H1 (cell line): Measurements from ENCODE around the gene CD180. TPM values are rescaled to one million over a fixed set of nuclear protein-coding genes. Genes with fewer than 3 reads are reported as not detected.

Source experiments
- CTCF ChIA-PET: fragments of 300-600 bp; sonication (Branson Sonifier 250); formaldehyde crosslinking; loops from one replicate; lab custom pipeline; 2021; ENCODE audit not compliant: partially characterized antibody; lab: Charles Lee
- POLR2A ChIA-PET: fragments of 300-600 bp; sonication (Branson Sonifier 250); formaldehyde crosslinking; loops from one replicate; lab custom pipeline; 2021; ENCODE audit warnings: inconsistent platforms; ENCODE audit not compliant: partially characterized antibody; lab: Charles Lee
- DNase-seq, 2 experiments: peaks; one replicate each; pipeline versions ENCODE4 v3.0.0 to v3.0.0-alpha.2; 2010 to 2022; ENCODE audit warnings: low spot score in 2 of 2, low read depth in 1 of 2, mixed read lengths in 1 of 2
- FAIRE-seq: peaks from 2 replicates; lab custom pipeline; 2011; peaks lifted over from hg19 to GRCh38; lab: Jason Lieb, UNC
- H2AFZ ChIP-seq: 2 replicates; pipeline ENCODE4 v1.8.1; 2012; ENCODE audit warnings: low read length, inconsistent platforms
- H2AK5ac ChIP-seq: 2 replicates; pipeline ENCODE4 v1.6.1; 2013; ENCODE audit warnings: low read depth, low read length
- H2BK120ac ChIP-seq: replicated peaks from 2 replicates; pipeline ENCODE3; 2013; ENCODE audit warnings: low read depth, low read length, inconsistent platforms
- H2BK12ac ChIP-seq: 2 replicates; pipeline ENCODE4 v1.6.1; 2013; ENCODE audit warnings: low read depth, low read length
- H2BK15ac ChIP-seq: 2 replicates; pipeline ENCODE4 v1.6.1; 2013; ENCODE audit warnings: low read length
- H2BK20ac ChIP-seq: 2 replicates; pipeline ENCODE4 v1.6.1; 2013; ENCODE audit warnings: low read length
- H2BK5ac ChIP-seq: 2 replicates; pipeline ENCODE4 v1.6.1; 2013; ENCODE audit warnings: low read depth, low read length
- H3K14ac ChIP-seq: 2 replicates; pipeline ENCODE4 v1.6.1; 2013; ENCODE audit warnings: inconsistent platforms; ENCODE audit not compliant: insufficient read length
- H3K18ac ChIP-seq: 2 replicates; pipeline ENCODE4 v1.6.1; 2013; ENCODE audit warnings: low read length; ENCODE audit errors: extremely low read depth
- H3K23ac ChIP-seq: 2 replicates; pipeline ENCODE4 v1.6.1; 2013; ENCODE audit warnings: inconsistent platforms; ENCODE audit not compliant: insufficient read length
- H3K23me2 ChIP-seq: 2 replicates; pipeline ENCODE4 v1.6.1; 2013; ENCODE audit warnings: low read depth, low read length
- H3K27ac ChIP-seq: 2 replicates; pipeline ENCODE4 v1.6.1; 2011; ENCODE audit warnings: low read depth, low read length, inconsistent platforms
- H3K27me3 ChIP-seq, 4 experiments: replicated peaks in 1 of 4; 1 replicate in 1 of 4; 2 replicates in 3 of 4; pipeline versions ENCODE4 v1.6.1 to v1.8.1; 2011 to 2013; ENCODE audit warnings: low read length in 3 of 4, mild to moderate bottlenecking in 3 of 4, inconsistent platforms in 2 of 4, mixed read lengths in 2 of 4, moderate library complexity in 1 of 4; ENCODE audit not compliant: control insufficient read depth in 3 of 4, insufficient read depth in 3 of 4; ENCODE audit errors: extremely low read depth in 1 of 4
- H3K36me3 ChIP-seq, 4 experiments: 2 replicates each; pipeline versions ENCODE4 v1.6.1 to v1.8.1; 2011 to 2013; ENCODE audit warnings: mild to moderate bottlenecking in 4 of 4, low read length in 3 of 4, moderate library complexity in 2 of 4, control low read depth in 1 of 4, inconsistent platforms in 1 of 4; ENCODE audit not compliant: insufficient read depth in 4 of 4, control insufficient read depth in 2 of 4
- H3K4ac ChIP-seq: replicated peaks from 2 replicates; pipeline ENCODE3; 2013; ENCODE audit warnings: low read length, low read depth, mixed read lengths, inconsistent platforms; ENCODE audit not compliant: insufficient read length
- H3K4me1 ChIP-seq, 4 experiments: replicated peaks in 1 of 4; 1 replicate in 1 of 4; 2 replicates in 3 of 4; pipeline versions ENCODE4 v1.6.1 to v1.8.1; 2011 to 2013; ENCODE audit warnings: low read length in 3 of 4, inconsistent platforms in 2 of 4, mixed read lengths in 1 of 4; ENCODE audit not compliant: insufficient read depth in 4 of 4, control insufficient read depth in 3 of 4
- H3K4me2 ChIP-seq, 2 experiments: 2 replicates each; pipeline versions ENCODE4 v1.6.1 to v1.8.1; 2011 to 2013; ENCODE audit warnings: low read depth in 2 of 2, low read length in 2 of 2, control low read depth in 1 of 2, inconsistent platforms in 1 of 2, mild to moderate bottlenecking in 1 of 2; ENCODE audit not compliant: insufficient read depth in 1 of 2
- H3K4me3 ChIP-seq, 4 experiments: fragments of 200-600, 300-600 bp in 1 of 4; sonication (generic), shearing (Covaris generic), sonication (Bioruptor Twin) in 1 of 4; 2 replicates each; pipeline versions ENCODE4 v1.5.1 to v1.8.1; 2011 to 2016; ENCODE audit warnings: low read length in 4 of 4, low read depth in 3 of 4, control low read depth in 2 of 4, inconsistent platforms in 2 of 4, mild to moderate bottlenecking in 2 of 4, mixed read lengths in 1 of 4, moderate library complexity in 1 of 4; ENCODE audit not compliant: insufficient read depth in 2 of 4; ENCODE audit errors: extremely low read depth in 1 of 4
- H3K56ac ChIP-seq: replicated peaks from 2 replicates; pipeline ENCODE3; 2013; ENCODE audit warnings: low read depth, mild to moderate bottlenecking, mixed read lengths, low read length, inconsistent platforms; ENCODE audit not compliant: insufficient read length
- H3K79me1 ChIP-seq: 2 replicates; pipeline ENCODE4 v1.6.1; 2013; ENCODE audit warnings: low read depth, low read length, control low read depth
- H3K79me2 ChIP-seq, 2 experiments: 2 replicates each; pipeline versions ENCODE4 v1.6.1 to v1.8.1; 2012 to 2013; ENCODE audit warnings: low read length in 2 of 2, mild to moderate bottlenecking in 2 of 2, inconsistent platforms in 1 of 2; ENCODE audit not compliant: insufficient read depth in 2 of 2, control insufficient read depth in 1 of 2
- H3K9ac ChIP-seq, 4 experiments: replicated peaks in 1 of 4; 1 replicate in 1 of 4; 2 replicates in 3 of 4; pipeline versions ENCODE4 v1.6.1 to v1.8.1; 2011 to 2013; ENCODE audit warnings: low read depth in 3 of 4, low read length in 3 of 4, control low read depth in 2 of 4, mild to moderate bottlenecking in 2 of 4, moderate library complexity in 2 of 4, inconsistent platforms in 1 of 4; ENCODE audit errors: extremely low read depth in 1 of 4
- H3K9me3 ChIP-seq, 2 experiments: 2 replicates each; pipeline versions ENCODE4 v1.6.1 to v1.8.1; 2012 to 2013; ENCODE audit warnings: mild to moderate bottlenecking in 2 of 2, moderate library complexity in 2 of 2, control low read depth in 1 of 2, inconsistent platforms in 1 of 2, low read depth in 1 of 2, low read length in 1 of 2, mixed read lengths in 1 of 2; ENCODE audit not compliant: insufficient read depth in 2 of 2
- H4K20me1 ChIP-seq, 2 experiments: replicated peaks in 1 of 2; 2 replicates each; pipeline versions ENCODE3 to v1.8.1; 2011 to 2013; ENCODE audit warnings: inconsistent platforms in 2 of 2, low read length in 2 of 2, mild to moderate bottlenecking in 1 of 2; ENCODE audit not compliant: insufficient read depth in 2 of 2, control insufficient read depth in 1 of 2
- H4K5ac ChIP-seq: 2 replicates; pipeline ENCODE4 v1.6.1; 2013; ENCODE audit warnings: low read length, low read depth, mixed read lengths, inconsistent platforms; ENCODE audit not compliant: insufficient read length
- H4K8ac ChIP-seq: 2 replicates; pipeline ENCODE4 v1.8.0; 2013; ENCODE audit warnings: mild to moderate bottlenecking, moderate library complexity, low read length, inconsistent platforms; ENCODE audit not compliant: insufficient read depth; ENCODE audit errors: extremely low read depth
- H4K91ac ChIP-seq: replicated peaks from 2 replicates; pipeline ENCODE3; 2013; ENCODE audit warnings: low read length, mixed read lengths, inconsistent platforms; ENCODE audit not compliant: insufficient read length
- CTBP2 ChIP-seq: IDR thresholded peaks from 2 replicates; pipeline ENCODE4 v1.7.0; 2011; ENCODE audit warnings: borderline replicate concordance, mild to moderate bottlenecking, moderate library complexity, mixed read lengths, low read length; ENCODE audit not compliant: insufficient read depth, insufficient read length
- E2F6 ChIP-seq: IDR thresholded peaks from 2 replicates; pipeline ENCODE4 v1.6.1; 2012; ENCODE audit warnings: inconsistent platforms
- EGR1 ChIP-seq: IDR thresholded peaks from 2 replicates; pipeline ENCODE4 v1.6.1; 2011; ENCODE audit warnings: low read depth, low read length, borderline replicate concordance
- HDAC2 ChIP-seq, 2 experiments: fragments of 300-600 bp in 1 of 2; sonication (generic) in 1 of 2; IDR thresholded peaks; 2 replicates each; pipeline ENCODE4 v1.6.1; 2011 to 2012; ENCODE audit warnings: low read depth in 2 of 2, low read length in 2 of 2, mild to moderate bottlenecking in 2 of 2, moderate library complexity in 2 of 2, borderline replicate concordance in 1 of 2, inconsistent platforms in 1 of 2
- NANOG ChIP-seq: IDR thresholded peaks from 2 replicates; pipeline ENCODE4 v1.6.1; 2011; ENCODE audit warnings: low read length, low read depth, mild to moderate bottlenecking, inconsistent platforms; ENCODE audit not compliant: insufficient read depth, poor library complexity, severe bottlenecking
- RAD21 ChIP-seq, 2 experiments: IDR thresholded peaks in 1 of 2; conservative IDR thresholded peaks in 1 of 2; 2 replicates each; pipeline ENCODE4 v1.6.1; 2011; ENCODE audit warnings: low read depth in 2 of 2, low read length in 2 of 2, improper control_type of control experiment in 1 of 2, inconsistent platforms in 1 of 2, mild to moderate bottlenecking in 1 of 2, moderate library complexity in 1 of 2
- SIN3A ChIP-seq, 2 experiments: IDR thresholded peaks in 1 of 2; conservative IDR thresholded peaks in 1 of 2; 2 replicates each; pipeline ENCODE4 v1.6.1; 2011 to 2012; ENCODE audit warnings: low read length in 2 of 2, improper control_type of control experiment in 1 of 2, low read depth in 1 of 2, mild to moderate bottlenecking in 1 of 2
- TCF12 ChIP-seq: IDR thresholded peaks from 2 replicates; pipeline ENCODE4 v1.6.1; 2011; ENCODE audit warnings: low read depth, mild to moderate bottlenecking, low read length
- TEAD4 ChIP-seq: IDR thresholded peaks from 2 replicates; pipeline ENCODE4 v1.6.1; 2012; ENCODE audit warnings: low read depth, low read length, inconsistent platforms, mixed read lengths
- WGBS, 2 experiments: shearing (Covaris generic) in 1 of 2; methylation state at CpG; one replicate each; pipeline versions ENCODE4 v1.1.6 to v1.1.7; 2013 to 2015; ENCODE audit warnings: low lambda C conversion rate in 2 of 2, mixed read lengths in 2 of 2, inconsistent platforms in 1 of 2, low coverage in 1 of 2, missing lambda C conversion rate in 1 of 2; ENCODE audit not compliant: insufficient replicate concordance in 2 of 2, insufficient coverage in 1 of 2, insufficient read length in 1 of 2; ENCODE audit errors: extremely low coverage in 1 of 2, missing lambda C conversion rate in 1 of 2; 5-methylcytosine and 5-hydroxymethylcytosine counted together
- polyA plus RNA-seq, 7 experiments: library from polyadenylated mRNA; depleted of rRNA in 3 of 7; stranded (reverse) in 5 of 7; unstranded in 2 of 7; fragments of >200 nt in 5 of 7; fragments of 200-250 nt in 2 of 7; gene quantifications; 1 replicate in 5 of 7; 2 replicates in 1 of 7; 4 replicates in 1 of 7; pipeline versions ENCODE4 v1.2.1 to v1.2.3, GENCODE V29; 2011 to 2013; ENCODE audit warnings: missing spikeins in 2 of 7, mixed read lengths in 2 of 7
- total RNA-seq: library from RNA; stranded (reverse); fragmentation: NEBNext Ultra II Directional; extraction: Animal tissue kit (Norgen Biotek cat#: 25700); gene quantifications from 2 replicates; pipeline ENCODE4 v1.2.1, GENCODE V29; 2021

Gene CD180
- total and polyA plus RNA-seq, 2 of the 8 experiments (the other 6 are each of a cell fraction or from before 2014, with no cell fraction given), result not detected

- FAIRE-seq (no peak), DNase-seq (no peak)
- peaks cover 0 to 3% (median 0%) of the 10 kb centered on the region in 4 experiments; a peak in 1 of 8 replicates for H3K36me3 ChIP-seq
- POLR2A ChIA-PET, result interaction anchor here (1.1 kb wide), 1 partner anchor 17 kb away, joined by 3 read pairs; no protein-coding TSS in a partner anchor
- H2BK15ac ChIP-seq, result no peak overlapping the region
- H3K9ac ChIP-seq, result no peak overlapping the region
- no peak overlapping the region for H2AFZ ChIP-seq
- no peak overlapping the region for H3K4me3 ChIP-seq
- WGBS, 2 experiments, result 85% methylated on average over 14 of the region's 14 CpGs; no CpG with 5 or more reads in 1 of the 2 experiments
- H4K91ac ChIP-seq, result no peak overlapping the region
- no peak overlapping the region for H3K14ac ChIP-seq
- H2BK5ac ChIP-seq, result no peak overlapping the region
- no peaks in the 10 kb centered on the region for H3K79me2 ChIP-seq
- H3K9me3 ChIP-seq, result no peaks in the 10 kb centered on the region
- no peak overlapping the region for H3K56ac ChIP-seq
- no peak overlapping the region for H3K4ac ChIP-seq
- no peak overlapping the region for H2BK20ac ChIP-seq
- no peaks in the 10 kb centered on the region for H3K27me3 ChIP-seq
- no peak overlapping the region for H2BK120ac ChIP-seq
- H3K4me1 ChIP-seq, result no peaks in the 10 kb centered on the region
- no peak overlapping the region for H3K4me2 ChIP-seq
- H2AK5ac ChIP-seq, result no peak overlapping the region
- CTCF ChIA-PET, result interaction anchor here (0.6 to 3.9 kb wide), 28 partner anchors 9 to 344 kb away, joined by 3 to 14 read pairs (median 4); no protein-coding TSS in a partner anchor
- H3K79me1 ChIP-seq, result no peaks in the 10 kb centered on the region
- H2BK12ac ChIP-seq, result no peak overlapping the region
- no peaks in the 10 kb centered on the region for H4K20me1 ChIP-seq
- H3K23me2 ChIP-seq, result no peaks in the 10 kb centered on the region
- TF ChIP-seq RAD21 (IDR thresholded peaks at IDR 0.05 in 1 of 2, conservative IDR thresholded peaks at IDR 0.05 in 1 of 2; ENCODE audit: low read depth in 2 of 2, low read length in 2 of 2) (no peak), E2F6 (no peak), CTBP2 (no peak), HDAC2 (IDR thresholded peaks at IDR 0.05; ENCODE audit: borderline replicate concordance in 1 of 2, low read depth in 2 of 2, low read length in 2 of 2) (no peak), EGR1 (no peak), TEAD4 (no peak), SIN3A (conservative IDR thresholded peaks at IDR 0.05 in 1 of 2, IDR thresholded peaks at IDR 0.05 in 1 of 2; ENCODE audit: low read depth in 1 of 2, low read length in 2 of 2) (no peak), TCF12 (no peak), NANOG (no peak)
- no peak overlapping the region for H3K27ac ChIP-seq
- H4K8ac ChIP-seq, result no peak overlapping the region
- no peak overlapping the region for H3K23ac ChIP-seq
- H3K18ac ChIP-seq, result no peak overlapping the region
- H4K5ac ChIP-seq, result no peak overlapping the region
Measured at GRCh38 chr5:67149057-67149950, 47.3 kb downstream of the CD180 start.
